B cell (primary cell): Measurements from ENCODE around the gene PARD3B. TPM values are rescaled to one million over a fixed set of nuclear protein-coding genes. Genes with fewer than 3 reads are reported as not detected.

Experiments
- ATAC-seq: fragments of 200-7000 bp; cut with Tn5 transposase; one replicate; pipeline ENCODE4 v1.10.0; 2021; ENCODE audit warnings: low read depth, mild to moderate bottlenecking, moderate number of reproducible peaks, moderate library complexity
- CTCF ChIA-PET: fragments of 350-600 bp; sonication (Branson Sonifier 250); formaldehyde crosslinking; loops from one replicate; lab custom pipeline; 2021; ENCODE audit warnings: antibody characterized with exemption, inconsistent platforms; lab: Charles Lee
- POLR2A ChIA-PET: fragments of 350-600 bp; sonication (Branson Sonifier 250); formaldehyde crosslinking; loops from one replicate; lab custom pipeline; 2021; ENCODE audit warnings: antibody characterized with exemption; lab: Charles Lee
- DNase-seq: peaks from one replicate; pipeline ENCODE4 v3.0.0; 2013
- H2AFZ ChIP-seq: 2 replicates; pipeline ENCODE4 v1.6.1; 2012; ENCODE audit warnings: mild to moderate bottlenecking, low read depth, low read length; ENCODE audit not compliant: insufficient read depth, poor library complexity, severe bottlenecking
- H3K27ac ChIP-seq, 2 donors: 1 replicate in 1 of 2; 2 replicates in 1 of 2; pipeline ENCODE4 v1.5.1; 2012 to 2013; ENCODE audit warnings: low read length in 2 of 2, mild to moderate bottlenecking in 2 of 2, moderate library complexity in 1 of 2
- H3K27me3 ChIP-seq, 4 experiments: fragments of 200-600 bp in 1 of 4; sonication (generic) in 1 of 4; replicated peaks in 1 of 4; 1 replicate in 2 of 4; 2 replicates in 2 of 4; pipeline versions ENCODE4 v1.6.1 to v1.7.0; 2013 to 2016; ENCODE audit warnings: low read length in 3 of 4, mild to moderate bottlenecking in 2 of 4, mixed read lengths in 1 of 4, moderate library complexity in 1 of 4; ENCODE audit not compliant: insufficient read depth in 4 of 4, control insufficient read depth in 3 of 4; ENCODE audit errors: control extremely low read depth in 1 of 4
- H3K36me3 ChIP-seq, 2 experiments: replicated peaks in 1 of 2; 1 replicate in 1 of 2; 2 replicates in 1 of 2; pipeline versions ENCODE4 v1.6.1 to v1.7.1; 2013; ENCODE audit warnings: low read length in 1 of 2; ENCODE audit not compliant: insufficient read depth in 2 of 2, control insufficient read depth in 1 of 2; ENCODE audit errors: control extremely low read depth in 1 of 2, extremely low read depth in 1 of 2
- H3K4me1 ChIP-seq, 2 donors: fragments of 200-600 bp in 1 of 2; sonication (generic) in 1 of 2; 1 replicate in 1 of 2; 2 replicates in 1 of 2; pipeline versions ENCODE4 v1.5.1 to v1.6.1; 2013 to 2017; ENCODE audit warnings: low read length in 2 of 2; ENCODE audit not compliant: control insufficient read depth in 2 of 2, insufficient read depth in 2 of 2
- H3K4me2 ChIP-seq: replicated peaks from 2 replicates; pipeline ENCODE3; 2012; ENCODE audit warnings: mild to moderate bottlenecking, low read depth, low read length; ENCODE audit not compliant: poor library complexity, severe bottlenecking
- H3K4me3 ChIP-seq, 5 experiments: fragments of 200-600 bp in 1 of 5; sonication (generic) in 1 of 5; 1 replicate in 3 of 5; 2 replicates in 2 of 5; pipeline versions ENCODE4 v1.5.1 to v1.7.0; 2011 to 2016; ENCODE audit warnings: low read length in 4 of 5, mild to moderate bottlenecking in 4 of 5, low read depth in 2 of 5, control low read depth in 1 of 5, moderate library complexity in 1 of 5; ENCODE audit not compliant: insufficient read depth in 1 of 5; ENCODE audit errors: control extremely low read depth in 1 of 5, extremely low read depth in 1 of 5
- H3K79me2 ChIP-seq: fragments of 200-600 bp; sonication (generic); one replicate; pipeline ENCODE4 v1.6.0; 2016; ENCODE audit warnings: low read length; ENCODE audit not compliant: control insufficient read depth, insufficient read depth
- H3K9ac ChIP-seq: fragments of 200-600 bp; sonication (generic); 2 replicates; pipeline ENCODE4 v1.6.1; 2017; ENCODE audit warnings: mild to moderate bottlenecking, low read length, moderate library complexity
- H3K9me3 ChIP-seq, 3 donors: one replicate each; pipeline versions ENCODE4 v1.6.1 to v1.7.1; 2013; ENCODE audit warnings: low read length in 2 of 3; ENCODE audit not compliant: control insufficient read depth in 2 of 3, insufficient read depth in 1 of 3; ENCODE audit errors: control extremely low read depth in 1 of 3
- H4K20me1 ChIP-seq: 2 replicates; pipeline ENCODE4 v1.6.0; 2012; ENCODE audit warnings: mild to moderate bottlenecking, low read length; ENCODE audit not compliant: insufficient read depth, control insufficient read depth, poor library complexity, severe bottlenecking
- H3K27ac Mint-ChIP-seq: one replicate; pipeline ENCODE4 v1.8.0; 2021; ENCODE audit warnings: mixed read lengths
- H3K27me3 Mint-ChIP-seq: one replicate; pipeline ENCODE4 v1.8.0; 2021; ENCODE audit warnings: mixed read lengths
- H3K4me1 Mint-ChIP-seq: one replicate; pipeline ENCODE4 v1.8.0; 2021; ENCODE audit warnings: mixed read lengths
- H3K4me3 Mint-ChIP-seq: one replicate; pipeline ENCODE4 v1.8.0; 2021; ENCODE audit warnings: mixed read lengths
- H3K9me3 Mint-ChIP-seq: one replicate; pipeline ENCODE4 v1.8.0; 2022; ENCODE audit warnings: mixed read lengths; ENCODE audit not compliant: insufficient read depth
- CTCF ChIP-seq: fragments of 200-600 bp; IDR thresholded peaks from one replicate; pipeline ENCODE4 v1.8.0; 2022; ENCODE audit warnings: antibody characterized with exemption, mild to moderate bottlenecking
- EZH2 ChIP-seq: IDR thresholded peaks from 2 replicates; pipeline ENCODE4 v1.6.1; 2012; ENCODE audit warnings: borderline replicate concordance, low read depth, mild to moderate bottlenecking, moderate library complexity, low read length; ENCODE audit not compliant: insufficient read depth, poor library complexity, severe bottlenecking
- WGBS: methylation state at CpG from one replicate; pipeline ENCODE4 v1.1.5; 2013; ENCODE audit warnings: missing lambda C conversion rate; ENCODE audit not compliant: insufficient coverage; 5-methylcytosine and 5-hydroxymethylcytosine counted together
- intact Hi-C: fragments of 100-400 bp; cut with micrococcal nuclease; formaldehyde crosslinking; loops from one replicate; pipeline ENCODE4 v1.10.0; 2022
- polyA plus RNA-seq: library from polyadenylated mRNA; depleted of rRNA; stranded (reverse); fragments of >200 nt; gene quantifications from 2 replicates; pipeline ENCODE4 v1.2.3, GENCODE V29; 2012
- total RNA-seq, 2 donors: library from RNA; stranded (reverse); fragments of 120-200 nt in 1 of 2; gene quantifications; 1 replicate in 1 of 2; 2 replicates in 1 of 2; pipeline versions ENCODE4 v1.2.3 to v1.2.4, GENCODE V29; 2013 to 2022

Gene PARD3B
- total and polyA plus RNA-seq, 2 donors (not counting 1 experiment from before 2014, with no cell fraction given) = not detected

- ChIA-PET CTCF (no interaction called here), POLR2A (no interaction called here)
- intact Hi-C loops = no loop called here
- H3K79me2 ChIP-seq = no peaks in the 10 kb centered on the region
- H3K4me3 ChIP-seq = no peak overlapping the region
- no peak overlapping the region for H3K4me2 ChIP-seq
- no peaks in the 10 kb centered on the region for H4K20me1 ChIP-seq
- no peak overlapping the region for H3K27ac ChIP-seq
- H3K36me3 ChIP-seq = no peaks in the 10 kb centered on the region
- H2AFZ ChIP-seq = no peak overlapping the region
- no peaks in the 10 kb centered on the region for H3K27me3 ChIP-seq
- H3K9ac ChIP-seq = no peak overlapping the region
- no CpG with 5 or more reads among the region's 6 CpGs for WGBS
- Mint-ChIP-seq H3K4me3 (no peak overlapping the region), H3K27ac (no peak overlapping the region), H3K4me1 (no peaks in the 10 kb centered on the region), H3K27me3 (no peaks in the 10 kb centered on the region), H3K9me3 (no peaks in the 10 kb centered on the region)
- ATAC-seq = no peak
- no peaks in the 10 kb centered on the region for H3K4me1 ChIP-seq
- no peaks in the 10 kb centered on the region for H3K9me3 ChIP-seq
- DNase-seq = no peak
- TF ChIP-seq CTCF (no peak), EZH2 (no peak)
Observed at GRCh38 chr2:205056151-205056561, 510.9 kb downstream of the PARD3B start.

GRCh38 chr2:205058409-205058808 lies 513.1 kb downstream of the PARD3B start:
- no peaks in the 10 kb centered on the region for H3K79me2 ChIP-seq
- no peak overlapping the region for H3K27ac ChIP-seq
- Mint-ChIP-seq H3K9me3 (no peaks in the 10 kb centered on the region), H3K4me3 (no peak overlapping the region), H3K27me3 (no peaks in the 10 kb centered on the region), H3K4me1 (no peaks in the 10 kb centered on the region), H3K27ac (no peak overlapping the region)
- CTCF ChIA-PET = no interaction called here
- TF ChIP-seq EZH2 = no peak
- no peak for TF ChIP-seq CTCF
- no peak overlapping the region for H3K9ac ChIP-seq
- no peaks in the 10 kb centered on the region for H4K20me1 ChIP-seq
- H3K4me3 ChIP-seq = no peak overlapping the region
- no peaks in the 10 kb centered on the region for H3K36me3 ChIP-seq
- H2AFZ ChIP-seq = no peak overlapping the region
- POLR2A ChIA-PET = no interaction called here
- no peak overlapping the region for H3K4me2 ChIP-seq
- DNase-seq = no peak
- intact Hi-C loops = no loop called here
- no peaks in the 10 kb centered on the region for H3K4me1 ChIP-seq
- ATAC-seq = no peak
- no peaks in the 10 kb centered on the region for H3K27me3 ChIP-seq
- no peaks in the 10 kb centered on the region for H3K9me3 ChIP-seq
- 80% methylated on average over 1 of the region's 2 CpGs for WGBS
